ENCODE data around the gene FGFBP1.
"Not testable (repeated sequence)": the region's sequence is repeated elsewhere in the genome, so short reads cannot be mapped to it uniquely, and the experiment has no call there.

The FGFBP1 gene

DNA sequence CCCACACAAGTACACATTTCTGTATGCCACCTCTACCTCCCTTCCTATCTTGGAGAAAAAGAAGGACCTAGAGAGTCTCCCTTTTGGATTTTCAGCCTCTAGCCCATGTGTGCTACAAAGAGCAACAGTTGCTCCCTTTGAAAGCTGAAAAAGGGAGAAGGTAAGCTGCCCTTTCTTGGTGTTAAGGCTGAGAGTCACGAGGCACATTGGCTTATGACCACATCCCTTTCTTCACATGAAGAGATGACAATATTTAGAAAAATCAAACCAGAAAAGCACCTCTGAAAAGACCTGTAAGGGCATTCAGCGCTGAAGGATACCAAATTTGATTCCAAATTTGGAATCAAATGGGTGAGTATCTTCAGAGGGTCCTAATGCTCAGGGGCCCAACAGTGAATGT is 6.4 kb upstream of the FGFBP1 start:
- no peak for DNase-seq

DNA sequence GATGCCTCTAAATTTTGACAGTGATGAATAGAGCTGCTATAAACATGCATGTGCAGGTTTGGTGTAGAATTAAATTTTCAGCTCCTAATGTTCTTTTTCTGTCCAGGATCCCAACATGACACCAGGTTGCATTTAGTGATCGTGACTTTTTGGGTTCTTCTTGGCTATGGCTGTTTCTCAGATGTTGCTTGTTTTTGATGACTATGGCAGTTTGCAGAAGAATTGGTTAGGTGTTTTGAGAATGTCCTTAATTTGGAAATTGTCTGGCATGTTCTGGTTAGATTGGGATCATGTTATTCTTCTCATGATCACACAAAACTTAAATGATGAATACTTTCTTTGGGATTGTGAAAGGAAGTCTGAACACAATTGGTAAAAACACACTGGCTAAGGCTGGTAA is 3.7 kb upstream of the FGFBP1 start:
- no peak for DNase-seq

DNA sequence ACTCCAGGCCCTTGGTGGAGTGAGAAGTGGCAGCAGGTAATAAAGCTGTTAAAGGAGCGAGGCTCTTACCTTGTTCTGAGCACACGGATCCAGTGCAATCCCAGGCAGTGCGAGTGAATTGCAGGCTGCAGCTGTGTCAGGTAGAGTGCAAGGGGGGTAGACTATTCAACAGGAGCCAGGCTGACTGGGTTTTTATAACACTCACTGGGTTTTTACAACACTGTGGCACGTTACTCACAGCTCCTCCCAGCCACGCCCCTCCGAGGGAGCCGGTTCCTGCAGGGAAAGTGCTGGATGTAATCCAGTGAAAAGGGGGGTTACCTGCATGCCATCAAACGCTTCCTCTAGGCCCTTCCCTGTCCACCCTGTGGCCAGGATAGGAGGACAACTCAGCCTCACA is 358 bp downstream of the FGFBP1 start:
- DNase-seq: no peak

DNA sequence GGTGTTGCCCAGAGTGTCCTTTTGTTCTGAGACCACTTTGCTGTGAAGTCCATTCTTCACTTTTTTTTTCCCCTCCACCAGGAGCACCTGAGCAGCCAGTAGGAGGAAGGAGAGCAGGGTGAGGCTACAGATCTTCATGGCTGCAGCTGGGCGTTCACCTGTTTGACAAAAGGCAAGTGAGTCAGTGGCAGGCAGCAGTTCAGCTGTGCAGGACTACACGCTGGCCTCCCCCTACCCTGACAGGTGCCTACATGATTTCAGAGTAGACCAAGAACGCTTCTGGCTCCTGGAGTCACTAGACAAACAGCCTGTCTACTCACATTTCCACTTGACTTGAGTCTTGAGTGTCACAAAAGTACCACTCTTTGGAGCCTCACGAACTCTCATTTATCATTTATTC is 2.0 kb downstream of the FGFBP1 start:
- DNase-seq: no peak

DNA sequence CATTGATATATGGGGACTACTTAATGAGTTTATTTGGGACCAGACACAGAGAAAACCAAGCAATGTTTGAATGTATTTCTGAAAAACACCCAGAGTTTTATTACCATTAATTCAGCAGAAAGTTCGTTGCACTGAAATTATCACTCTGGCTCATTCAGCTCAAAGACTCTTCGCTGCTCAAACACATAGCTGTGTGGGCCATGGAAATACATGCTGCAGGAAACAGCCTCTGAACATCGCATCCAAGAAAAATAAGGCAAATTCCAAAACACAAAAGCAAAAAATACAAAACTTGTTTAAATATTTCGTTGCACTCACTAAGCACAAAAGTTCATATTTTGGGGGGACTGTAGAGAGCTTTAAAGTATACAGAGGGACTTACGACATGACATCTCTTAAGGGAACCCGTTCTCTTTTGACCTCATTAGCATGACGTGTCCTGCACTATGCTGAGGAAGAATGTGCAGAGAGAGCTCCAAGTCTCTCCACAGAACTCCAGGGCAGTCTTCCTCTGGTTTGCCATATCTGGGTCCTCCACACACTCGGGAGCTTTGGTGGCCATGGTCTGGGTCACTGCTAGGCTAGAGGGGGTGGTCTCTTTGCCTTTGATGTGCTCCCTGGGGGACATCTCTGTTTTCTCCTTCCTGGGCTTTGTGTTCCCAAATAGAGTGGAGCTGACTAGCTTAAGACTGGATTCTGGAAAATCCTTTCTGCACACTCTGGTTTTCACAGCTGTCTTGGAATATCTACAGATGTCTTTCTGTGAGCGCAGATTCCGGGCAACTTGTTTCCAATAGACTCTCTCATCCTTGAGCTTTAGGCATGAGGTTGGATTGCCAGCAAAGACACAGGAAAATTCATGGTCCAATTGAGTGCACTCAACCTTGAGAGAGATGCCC is 2.8 kb downstream of the FGFBP1 start:
- no peak for DNase-seq

DNA sequence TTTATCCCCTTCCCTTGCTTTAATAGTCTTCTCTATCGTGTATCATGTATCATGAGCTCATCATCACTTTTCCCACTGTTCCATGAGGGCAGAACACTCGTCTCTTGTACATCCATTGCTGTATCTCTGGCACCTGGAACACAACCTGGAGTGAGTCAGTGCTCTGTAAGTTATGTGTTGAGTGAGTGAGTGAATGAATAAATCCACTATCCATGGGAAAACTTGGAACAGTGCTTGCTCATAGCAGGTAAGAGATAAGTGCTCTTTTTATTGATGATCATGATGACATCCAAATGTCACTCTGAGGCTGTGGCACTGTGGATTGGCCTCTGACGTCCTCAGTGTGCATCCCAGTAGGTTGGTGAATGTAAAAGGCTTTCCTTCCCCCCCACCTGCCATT is 4.3 kb downstream of the FGFBP1 start:
- DNase-seq: no peak

DNA sequence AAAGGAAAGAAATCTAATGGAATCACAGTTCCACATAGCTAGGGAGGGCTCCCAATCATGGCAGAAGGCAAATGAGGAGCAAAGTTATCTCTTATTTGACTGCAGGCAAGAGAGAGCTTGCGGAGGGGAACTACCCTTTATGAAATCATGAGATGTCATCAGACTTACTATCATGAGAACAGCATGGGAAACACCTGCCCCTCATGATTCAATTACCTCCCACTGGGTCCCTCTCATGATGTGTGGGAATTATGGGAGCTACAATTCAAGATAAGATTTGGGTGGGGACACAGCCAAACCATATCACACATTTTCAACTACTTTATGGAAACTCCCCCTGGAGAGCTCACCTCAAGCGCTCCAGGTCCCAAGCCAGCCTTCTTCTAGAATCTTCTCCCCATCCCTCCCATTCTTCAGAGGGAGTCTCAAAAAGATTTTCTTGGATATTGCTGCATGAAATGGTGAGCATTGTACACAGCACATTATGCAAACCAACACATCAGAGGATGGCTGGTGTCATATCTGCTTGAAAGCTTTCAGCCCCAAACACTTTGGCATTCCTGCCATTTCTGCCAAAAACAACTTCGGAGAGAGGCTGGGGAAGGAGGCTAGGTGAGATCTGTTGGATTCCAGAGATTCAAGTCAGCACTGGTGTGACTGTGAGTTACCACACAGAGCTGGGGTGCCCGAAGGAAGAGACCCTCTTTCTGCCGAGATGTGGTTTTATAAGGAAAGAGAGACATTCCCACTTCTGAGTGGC is 6.9 kb downstream of the FGFBP1 start:
- no peak for DNase-seq

DNA sequence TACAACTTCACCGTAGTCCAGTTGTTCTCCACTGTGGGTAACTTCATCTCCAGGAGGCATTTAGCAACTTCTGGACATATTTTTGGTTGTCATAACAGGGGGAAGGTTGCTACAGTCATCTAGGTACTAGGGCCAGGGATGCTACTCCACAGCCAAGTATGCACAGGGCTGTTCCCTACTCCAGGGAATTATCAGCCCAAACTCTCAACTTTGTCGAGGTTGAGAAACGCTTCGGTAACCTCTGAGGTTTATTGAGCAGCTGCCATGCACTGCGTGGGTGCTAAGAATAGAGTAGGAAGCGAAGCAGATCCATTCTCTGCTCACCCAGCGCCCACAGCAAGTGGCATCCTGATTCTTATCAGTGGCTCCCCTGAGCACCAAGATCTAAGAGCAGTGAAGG is 8.2 kb downstream of the FGFBP1 start:
- no peak for DNase-seq

DNA sequence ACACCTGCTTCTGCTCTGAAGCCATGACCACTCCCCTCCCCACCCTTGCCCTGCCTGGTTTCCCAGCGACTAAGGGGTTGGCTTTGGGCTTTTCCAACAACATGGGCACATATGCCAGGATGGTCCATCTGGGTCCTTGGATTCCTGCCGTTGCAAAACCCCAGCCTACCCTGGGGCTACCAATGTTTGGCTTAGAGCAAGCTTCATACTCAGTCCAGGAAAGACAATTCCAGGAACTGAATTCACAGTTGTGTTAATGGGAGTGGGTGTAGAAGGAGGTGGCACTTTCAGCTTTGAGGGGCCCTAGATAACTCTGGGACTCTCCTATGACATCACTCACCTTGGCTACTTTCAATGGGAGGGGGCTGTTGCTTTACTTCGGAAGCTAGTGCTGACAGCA is 9.0 kb downstream of the FGFBP1 start:
- no peak for DNase-seq

DNA sequence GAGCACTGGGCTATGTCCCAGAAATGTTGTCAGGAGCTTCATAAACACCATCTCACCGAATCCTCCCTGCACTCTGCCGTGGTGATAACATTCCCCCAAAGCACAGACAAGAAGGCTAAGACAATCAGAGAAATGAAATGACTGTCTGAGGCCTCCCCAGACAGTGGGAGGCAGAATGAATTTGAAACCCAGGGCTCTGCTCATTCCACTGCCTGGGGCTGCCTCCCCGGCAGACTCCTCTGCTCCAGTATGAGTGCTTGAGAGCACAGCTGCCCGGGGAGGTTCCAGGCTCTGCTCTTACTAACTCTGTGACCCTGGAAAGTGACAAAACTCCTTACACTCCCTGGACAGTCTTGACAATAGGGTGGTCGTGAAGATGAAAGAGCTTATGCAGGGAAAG is 9.7 kb downstream of the FGFBP1 start:
- DNase-seq: no peak

DNA sequence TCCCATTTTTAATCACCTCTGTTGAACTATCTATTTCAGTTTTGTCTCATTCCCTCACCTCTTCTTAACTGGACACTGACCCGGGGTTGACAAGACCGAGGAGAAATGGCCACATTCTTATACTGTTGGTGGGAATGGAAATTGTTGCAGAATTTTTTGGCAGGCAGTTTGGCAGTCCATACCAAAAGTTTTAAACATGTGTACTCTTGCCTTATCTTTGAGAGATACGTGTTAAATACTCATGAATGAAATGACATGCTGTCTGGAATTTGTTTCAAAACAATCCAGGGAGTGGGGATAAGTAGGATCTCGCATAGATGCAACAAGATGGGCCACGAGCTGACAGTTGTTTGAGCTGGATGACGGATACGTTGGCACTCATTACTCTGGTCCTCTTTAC is 12.1 kb downstream of the FGFBP1 start:
- DNase-seq: no peak

DNA sequence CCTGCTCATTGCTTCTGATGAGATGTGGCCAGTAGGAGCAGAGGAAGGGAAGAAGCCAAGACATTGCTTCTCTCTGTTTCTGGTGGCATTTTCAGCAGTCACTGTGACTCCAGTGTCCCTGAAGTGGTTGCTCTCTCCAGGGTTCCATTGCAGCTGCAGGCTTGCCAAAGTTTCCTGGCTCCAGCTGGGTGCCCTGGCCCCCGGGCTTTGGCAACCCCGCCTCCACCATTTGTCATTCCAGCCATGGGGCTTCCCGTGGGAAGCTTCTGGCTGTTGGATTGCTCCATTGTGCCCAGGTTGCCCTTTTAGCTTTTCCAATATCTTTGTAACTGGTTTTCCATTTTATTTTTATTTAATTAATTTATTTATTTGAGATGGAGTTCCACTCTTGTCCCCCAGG is 12.7 kb downstream of the FGFBP1 start:
- DNase-seq: no peak

DNA sequence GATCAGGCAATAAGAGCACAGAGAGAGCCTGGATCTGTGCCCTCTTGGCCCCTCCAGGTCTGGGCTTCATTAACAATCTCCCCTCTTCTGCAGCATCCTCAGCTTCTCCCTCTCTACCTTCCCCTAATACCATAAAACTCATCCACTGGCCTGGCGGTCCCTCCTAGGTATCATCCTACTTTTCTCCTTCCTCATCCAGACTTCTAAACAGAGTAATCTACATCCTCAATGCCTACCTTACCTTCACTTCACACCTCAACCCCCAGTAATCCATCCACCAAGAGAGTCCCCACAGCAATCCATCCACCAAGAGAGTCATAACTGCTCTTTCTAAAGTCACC is 17.0 kb downstream of the FGFBP1 start:
- DNase-seq: no peak

DNA sequence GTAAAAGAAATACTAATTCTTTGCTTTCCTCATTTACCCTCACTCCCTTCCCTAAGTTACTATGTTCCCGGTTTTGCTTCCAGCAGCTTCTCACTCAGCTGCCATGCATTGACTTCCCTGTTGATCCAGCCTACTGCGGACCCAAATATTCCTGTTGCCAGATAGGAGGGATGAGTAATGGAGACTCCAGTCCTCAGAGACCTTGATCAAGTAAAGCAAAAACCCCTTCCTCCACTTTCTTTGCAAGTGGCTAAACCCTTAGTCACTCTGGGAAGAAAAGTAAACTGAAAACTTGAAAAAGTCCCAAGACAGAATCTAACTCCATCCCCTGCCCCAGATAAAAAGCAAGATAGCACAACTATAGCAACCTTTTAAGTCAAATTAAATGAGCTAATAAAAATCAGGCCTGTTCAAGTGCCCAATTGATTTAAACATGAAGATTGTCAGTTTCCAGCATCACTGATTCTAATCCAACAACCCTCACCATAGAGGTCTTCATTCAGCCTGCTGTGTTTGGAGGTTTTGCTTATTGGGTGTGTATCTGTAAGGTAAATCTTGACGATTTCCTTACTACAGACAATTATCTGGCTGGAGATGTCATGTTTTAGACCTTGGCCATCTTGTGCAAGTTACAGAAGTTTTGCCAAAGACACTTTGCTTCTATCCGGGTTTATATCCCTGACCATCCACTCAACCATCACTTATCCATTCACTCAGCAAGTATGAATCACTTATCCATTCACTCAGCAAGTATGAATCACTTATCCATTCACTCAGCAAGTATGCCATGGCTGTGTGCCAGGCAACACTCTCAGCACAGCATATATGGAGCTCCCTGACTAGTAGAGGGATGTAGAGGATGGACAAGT is 17.6 kb downstream of the FGFBP1 start:
- DNase-seq: no peak

DNA sequence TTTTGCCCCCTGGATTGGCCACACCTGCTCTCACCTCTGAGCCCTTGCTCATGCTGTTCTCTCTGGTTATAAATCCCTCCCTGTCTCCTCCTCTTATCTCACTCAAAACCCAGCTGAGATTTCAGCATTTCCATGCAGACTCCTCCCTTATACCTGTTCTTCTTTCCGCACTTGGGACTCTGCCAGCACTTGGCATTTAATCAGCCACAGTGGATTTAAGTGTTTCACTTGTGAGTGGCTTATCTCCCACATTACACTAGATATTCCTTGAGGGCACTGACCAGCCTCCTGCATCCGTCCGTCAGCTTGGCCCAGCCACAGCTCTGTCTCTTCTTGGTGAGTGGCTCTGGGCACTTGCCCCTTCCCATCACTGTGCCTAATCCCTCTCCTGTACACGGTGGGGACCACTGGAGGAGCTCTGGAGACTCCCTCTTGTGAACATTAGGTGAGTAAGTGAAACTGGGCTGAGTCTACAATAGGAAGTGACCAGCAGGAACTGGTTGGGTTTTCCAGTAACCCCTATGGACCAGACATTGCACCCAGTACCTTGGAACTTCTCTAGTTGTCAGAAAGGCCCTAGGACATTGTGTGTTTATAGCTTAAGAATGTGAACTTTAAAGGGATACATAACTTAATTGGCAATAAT is 19.9 kb downstream of the FGFBP1 start:
- DNase-seq: no peak

DNA sequence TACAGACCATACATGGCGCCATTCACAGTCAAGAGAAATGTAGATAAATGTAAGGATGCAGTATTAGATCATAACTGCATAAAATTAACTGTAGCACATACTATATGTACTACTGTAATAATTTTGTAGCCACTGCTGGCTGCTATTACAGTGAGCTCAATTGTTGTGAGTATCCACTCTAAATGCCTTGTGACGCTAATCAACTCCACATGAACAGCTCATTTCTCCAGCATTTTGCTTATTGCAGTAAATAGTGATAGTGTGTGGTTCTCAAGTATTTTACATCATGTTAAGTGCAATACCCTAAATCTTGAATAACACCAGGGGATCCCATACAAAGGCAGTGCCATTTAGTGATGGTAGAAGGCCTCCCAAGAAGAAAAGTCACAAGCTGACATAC is 21.2 kb downstream of the FGFBP1 start:
- no peak for DNase-seq

DNA sequence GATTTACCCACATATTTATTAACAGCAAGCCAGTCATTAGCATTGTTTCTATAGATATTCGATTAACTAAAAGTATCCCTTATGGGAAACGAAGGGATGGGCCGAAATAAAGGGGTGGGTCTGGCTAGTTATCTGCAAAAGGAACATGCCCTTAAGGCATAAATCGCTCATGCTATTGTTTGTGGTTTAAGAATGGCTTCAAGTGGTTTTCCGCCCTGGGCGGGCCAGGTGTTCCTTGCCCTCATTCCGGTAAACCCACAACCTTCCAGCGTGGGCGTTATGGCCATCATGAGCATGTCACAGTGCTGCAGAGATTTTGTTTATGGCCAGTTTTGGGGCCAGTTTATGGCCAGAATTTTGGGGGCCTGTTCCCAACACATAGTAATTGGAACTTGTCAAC is 22.2 kb downstream of the FGFBP1 start:
- not testable (repeated sequence) for DNase-seq

DNA sequence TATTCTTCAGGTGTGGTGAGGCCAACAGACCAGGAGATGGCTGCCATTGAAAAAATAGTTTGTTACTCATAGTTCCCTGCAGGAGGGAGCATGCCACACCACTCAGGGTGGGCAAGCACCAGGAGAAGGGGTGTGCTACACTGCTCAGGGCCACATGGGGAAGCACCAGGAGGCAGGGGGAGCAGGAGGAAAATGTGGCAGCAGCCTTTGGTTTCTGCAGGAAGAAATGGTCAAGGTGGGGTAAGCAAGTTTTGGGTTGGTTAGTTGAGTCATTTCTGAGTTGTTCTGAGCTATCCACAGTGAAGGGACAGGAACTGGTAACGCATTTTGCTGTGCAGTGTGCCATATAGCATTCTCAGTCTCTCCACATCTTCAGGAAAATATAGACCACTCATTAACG is 23.8 kb downstream of the FGFBP1 start:
- DNase-seq: no peak

DNA sequence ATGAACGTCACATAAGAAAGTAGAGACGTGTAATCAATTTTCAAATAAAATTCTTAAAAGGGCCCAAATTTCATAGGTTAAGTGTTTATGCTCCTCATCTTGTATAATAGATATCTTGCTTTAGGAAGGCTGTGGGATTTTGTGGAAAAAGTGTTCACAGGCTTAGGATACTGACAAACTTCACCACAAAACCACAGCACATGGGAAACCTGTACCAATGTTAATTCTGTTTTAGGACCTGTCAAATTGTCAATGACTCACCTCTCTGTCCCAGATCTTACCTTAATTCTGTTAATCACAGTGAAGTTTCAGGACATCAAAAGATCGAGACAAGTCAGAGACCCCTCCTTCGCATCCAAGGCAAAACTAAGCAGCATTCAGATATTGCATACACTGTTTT is 24.2 kb downstream of the FGFBP1 start:
- DNase-seq: no peak

DNA sequence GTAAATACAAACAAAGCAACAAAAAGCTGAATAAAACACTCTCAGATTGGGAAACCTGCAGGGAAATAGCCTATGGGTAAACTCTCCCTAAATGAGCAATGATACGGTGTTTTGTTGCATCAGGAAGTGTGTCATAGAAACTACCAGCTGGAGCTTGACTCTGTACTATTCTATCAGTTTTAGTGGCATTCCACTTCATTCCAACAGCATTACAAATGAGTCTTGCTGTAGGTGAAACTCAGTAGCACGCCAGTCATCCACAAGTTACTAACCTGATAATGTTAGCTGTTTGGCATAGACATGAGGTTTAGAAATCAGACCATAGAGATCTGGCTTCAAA is 24.9 kb downstream of the FGFBP1 start:
- no peak for DNase-seq

DNA sequence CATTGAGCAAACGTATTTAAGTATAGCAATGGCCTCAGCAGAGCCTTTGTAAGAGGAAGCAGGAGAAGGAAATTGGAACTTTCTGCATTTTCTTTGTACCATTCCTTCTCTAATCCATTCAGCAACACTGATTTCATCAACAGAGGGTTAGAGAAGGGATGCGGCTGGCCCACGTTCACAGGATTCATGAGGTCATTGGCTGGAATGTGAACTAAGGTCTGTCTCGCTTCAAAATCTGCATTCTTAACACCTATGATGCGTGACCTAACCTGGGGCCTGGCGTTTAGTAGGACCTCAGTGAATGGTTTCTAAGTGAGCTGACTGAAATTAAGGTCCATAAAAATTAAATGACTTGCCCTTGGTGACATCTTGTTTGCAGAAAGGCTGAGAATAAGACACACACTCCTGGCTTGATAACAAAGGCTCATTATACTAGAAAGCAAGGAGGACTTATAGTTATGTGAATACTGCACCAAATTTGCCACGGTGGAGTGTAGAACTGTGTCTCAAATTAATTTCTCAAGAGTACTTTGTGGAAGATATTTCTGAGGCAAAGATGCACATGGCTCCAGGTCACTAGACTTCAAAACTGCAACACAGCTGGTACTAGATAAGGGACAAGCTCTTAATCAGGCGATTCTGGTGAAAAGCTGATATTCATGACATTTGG is 25.4 kb downstream of the FGFBP1 start:
- DNase-seq: no peak

DNA sequence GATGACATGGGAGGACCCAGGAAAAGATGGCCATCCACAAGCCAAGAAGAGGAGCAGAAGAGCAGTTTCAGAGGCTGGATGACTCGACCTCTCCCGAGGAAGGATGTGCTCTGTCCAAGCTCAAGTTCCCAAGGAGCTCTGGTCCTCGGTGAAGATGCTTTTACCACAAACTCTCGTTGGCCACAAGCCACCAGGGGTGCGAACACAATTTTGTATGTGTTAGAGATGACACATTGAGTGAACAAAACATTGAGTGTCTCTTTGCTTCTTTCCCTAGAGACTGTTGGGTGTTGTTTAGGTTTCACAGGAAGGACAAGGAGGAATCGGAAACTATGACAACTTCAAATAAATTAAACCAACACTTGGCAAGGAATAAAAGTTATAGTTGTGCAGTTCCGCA is 26.3 kb downstream of the FGFBP1 start:
- no peak for DNase-seq
